HG03354 (cell line): ENCODE data around the gene STAP2.

ENCODE experiments used
- ATAC-seq: cut with Tn5 transposase; IDR thresholded peaks from one replicate; pipeline ENCODE4 v1.9.1; 2021; ENCODE audit warnings: mild to moderate bottlenecking; ENCODE audit not compliant: unreplicated experiment, poor library complexity, severe bottlenecking

The STAP2 gene, protein sequence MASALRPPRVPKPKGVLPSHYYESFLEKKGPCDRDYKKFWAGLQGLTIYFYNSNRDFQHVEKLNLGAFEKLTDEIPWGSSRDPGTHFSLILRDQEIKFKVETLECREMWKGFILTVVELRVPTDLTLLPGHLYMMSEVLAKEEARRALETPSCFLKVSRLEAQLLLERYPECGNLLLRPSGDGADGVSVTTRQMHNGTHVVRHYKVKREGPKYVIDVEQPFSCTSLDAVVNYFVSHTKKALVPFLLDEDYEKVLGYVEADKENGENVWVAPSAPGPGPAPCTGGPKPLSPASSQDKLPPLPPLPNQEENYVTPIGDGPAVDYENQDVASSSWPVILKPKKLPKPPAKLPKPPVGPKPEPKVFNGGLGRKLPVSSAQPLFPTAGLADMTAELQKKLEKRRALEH

GRCh38 chr19:4338441-4339355 is at the start of gene STAP2:
TSS of gene STAP2 (minus strand) at chr19:4338827. CDS start at chr19:4338753, 74 bp downstream.
- no peak for ATAC-seq

DNA sequence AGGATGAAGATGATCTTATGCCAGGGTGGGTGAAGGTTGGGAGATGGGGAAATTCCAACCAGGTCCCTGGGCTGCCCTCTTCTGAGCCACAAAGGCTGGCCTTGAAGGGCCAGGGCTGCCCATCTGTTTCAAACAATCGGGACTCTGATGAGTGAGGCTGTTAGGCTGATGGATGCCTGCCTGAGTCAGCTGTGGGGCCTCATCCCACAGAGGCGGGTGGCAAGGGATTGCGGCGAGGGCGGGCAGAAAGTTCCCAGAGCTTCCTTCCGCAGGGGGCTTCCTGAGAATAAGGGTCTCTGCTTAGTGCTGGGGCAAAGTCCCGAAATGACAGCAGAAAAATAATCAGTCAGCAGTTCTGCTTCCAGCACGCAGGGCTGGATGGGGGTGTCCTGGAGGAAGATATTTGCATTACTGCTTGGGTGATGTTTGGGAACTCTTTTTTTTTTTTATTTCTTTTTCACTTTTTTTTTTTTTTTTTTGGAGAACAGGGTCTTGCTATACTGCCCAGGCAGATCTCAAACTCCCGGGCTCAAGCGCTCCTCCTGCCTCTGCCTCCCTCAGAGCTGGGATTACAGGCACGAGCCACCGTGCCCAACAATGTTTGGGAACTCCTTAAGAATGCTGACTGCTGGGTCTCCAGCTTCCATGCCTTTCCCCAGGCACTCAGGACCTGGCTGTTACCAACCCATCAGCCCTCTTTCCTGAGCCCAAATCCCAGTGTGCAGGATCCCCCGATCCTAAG is 47.6 kb upstream of the STAP2 start:
- ATAC-seq = no peak

GRCh38 chr19:4385291-4386040 is 46.8 kb upstream of the STAP2 start:
- ATAC-seq = no peak

DNA sequence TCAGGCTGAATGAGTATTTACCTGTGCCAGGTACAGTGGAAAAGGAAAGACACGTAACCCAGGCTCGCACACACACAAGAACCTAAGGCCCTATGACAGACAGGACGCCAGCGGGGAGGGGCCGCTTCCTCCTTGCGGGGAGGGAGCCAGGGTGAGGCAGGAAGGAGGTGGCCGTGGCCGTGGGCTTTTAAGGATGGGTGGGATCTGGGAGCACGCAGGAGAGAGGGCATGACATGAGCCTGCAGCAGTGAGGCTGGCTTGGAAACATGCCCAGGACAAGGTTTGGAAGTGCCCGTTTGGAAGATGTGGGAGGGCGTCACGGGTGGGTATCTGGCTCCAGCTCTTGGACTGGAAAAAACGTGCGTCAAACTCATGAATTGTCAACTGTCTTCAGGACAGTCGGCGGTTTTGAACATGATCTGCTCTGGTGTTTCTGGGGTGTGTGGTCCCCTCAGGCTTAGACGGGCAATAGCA is 41.7 kb upstream of the STAP2 start:
- no peak for ATAC-seq

DNA sequence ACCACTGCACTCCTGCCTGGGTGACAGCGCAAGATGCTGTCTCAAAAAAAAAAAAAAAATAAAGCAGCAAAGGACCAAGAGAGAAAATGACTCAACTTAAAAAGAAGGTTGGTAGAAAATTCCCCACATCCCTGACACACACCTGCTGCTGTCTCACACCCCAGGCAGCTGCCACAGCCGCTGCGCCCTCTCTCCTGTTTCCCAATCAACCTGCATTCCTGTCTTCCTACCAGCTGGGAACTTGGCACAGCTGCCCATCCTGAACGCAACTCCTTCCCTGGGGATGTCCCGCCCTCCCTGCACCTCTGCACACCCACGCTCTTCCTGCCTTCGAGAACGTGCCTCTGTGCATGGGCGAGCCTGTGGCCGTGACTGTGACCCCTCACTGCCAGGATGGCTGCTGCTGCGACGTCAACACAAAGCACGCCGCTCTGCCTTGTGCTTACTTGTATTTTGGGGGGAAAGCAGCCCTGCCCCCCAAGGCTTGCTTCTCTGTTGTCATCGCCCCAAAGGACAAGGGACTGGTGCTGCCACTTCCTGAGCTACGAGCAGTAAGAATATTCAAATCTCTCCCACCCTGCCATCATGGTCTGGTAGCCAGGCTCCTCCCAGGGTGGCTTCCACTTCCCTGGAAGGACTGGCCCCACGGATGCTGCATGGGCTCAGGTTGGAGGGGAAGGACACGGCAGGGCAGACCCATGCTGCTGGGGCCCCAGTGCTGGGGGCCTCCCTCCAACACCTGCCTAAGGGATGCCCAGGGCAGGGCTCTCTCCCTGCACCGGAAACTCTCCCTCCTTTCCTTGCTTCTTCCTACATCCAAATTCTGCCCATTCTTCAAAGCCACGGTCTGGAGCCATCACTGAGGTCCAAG is 41.0 kb upstream of the STAP2 start:
- no peak for ATAC-seq

DNA sequence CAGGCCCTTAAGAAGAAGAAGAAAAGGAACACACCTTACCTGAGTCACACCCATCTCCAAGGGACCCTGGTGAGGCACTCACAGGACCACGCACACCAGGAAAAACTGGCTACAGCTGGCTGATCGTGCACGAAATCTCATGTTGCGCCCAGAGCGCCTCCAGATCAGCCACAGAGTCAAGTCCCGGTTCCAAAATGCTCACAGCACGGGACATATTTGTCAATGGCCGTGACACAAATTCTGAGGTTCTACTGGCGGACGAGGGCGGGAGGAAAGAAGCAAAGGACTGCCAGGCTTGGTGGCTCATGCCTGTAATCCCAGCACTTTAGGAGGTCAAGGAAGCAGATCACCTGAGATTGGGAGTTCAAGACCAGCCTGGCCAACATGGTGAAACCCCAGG is 40.3 kb upstream of the STAP2 start:
- no peak for ATAC-seq

GRCh38 chr19:4376991-4377781 is 38.6 kb upstream of the STAP2 start:
- ATAC-seq = no peak

GRCh38 chr19:4376671-4376990 is 38.0 kb upstream of the STAP2 start:
- no peak for ATAC-seq

DNA sequence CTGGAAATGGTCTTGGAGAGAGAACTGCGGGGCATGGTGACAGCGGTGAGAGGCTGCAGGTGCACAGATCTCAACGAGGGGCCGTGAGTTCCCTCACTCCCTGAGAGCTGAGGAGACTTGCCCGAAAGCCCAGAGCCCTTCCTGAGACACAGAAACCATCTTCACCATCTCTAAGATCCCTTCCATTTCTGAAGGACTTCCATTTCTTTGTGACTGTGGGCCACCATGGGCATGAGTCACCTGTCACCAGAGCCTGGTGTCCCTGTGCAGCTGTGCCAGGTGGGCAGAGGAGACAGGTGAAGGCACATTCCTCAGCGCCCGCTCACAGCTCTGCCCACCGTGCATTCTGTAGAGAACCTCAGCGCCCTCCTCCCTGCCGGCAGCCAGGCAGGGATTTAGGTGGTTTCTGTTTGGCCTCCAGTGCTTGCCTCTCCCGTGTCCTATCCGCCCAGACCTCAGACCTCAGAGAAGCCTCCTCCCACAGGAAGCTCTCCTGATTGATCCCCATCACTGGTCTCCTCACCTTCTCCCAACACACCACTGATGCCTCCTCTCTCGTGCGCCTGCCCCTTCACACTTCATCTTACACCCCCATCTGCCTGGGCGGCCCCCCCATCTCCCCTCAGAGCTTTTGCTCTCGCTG is 37.5 kb upstream of the STAP2 start:
- ATAC-seq = no peak

- peak; percentile 44 for ATAC-seq
Observed at GRCh38 chr19:4375164-4376027, 36.8 kb upstream of the STAP2 start.

DNA sequence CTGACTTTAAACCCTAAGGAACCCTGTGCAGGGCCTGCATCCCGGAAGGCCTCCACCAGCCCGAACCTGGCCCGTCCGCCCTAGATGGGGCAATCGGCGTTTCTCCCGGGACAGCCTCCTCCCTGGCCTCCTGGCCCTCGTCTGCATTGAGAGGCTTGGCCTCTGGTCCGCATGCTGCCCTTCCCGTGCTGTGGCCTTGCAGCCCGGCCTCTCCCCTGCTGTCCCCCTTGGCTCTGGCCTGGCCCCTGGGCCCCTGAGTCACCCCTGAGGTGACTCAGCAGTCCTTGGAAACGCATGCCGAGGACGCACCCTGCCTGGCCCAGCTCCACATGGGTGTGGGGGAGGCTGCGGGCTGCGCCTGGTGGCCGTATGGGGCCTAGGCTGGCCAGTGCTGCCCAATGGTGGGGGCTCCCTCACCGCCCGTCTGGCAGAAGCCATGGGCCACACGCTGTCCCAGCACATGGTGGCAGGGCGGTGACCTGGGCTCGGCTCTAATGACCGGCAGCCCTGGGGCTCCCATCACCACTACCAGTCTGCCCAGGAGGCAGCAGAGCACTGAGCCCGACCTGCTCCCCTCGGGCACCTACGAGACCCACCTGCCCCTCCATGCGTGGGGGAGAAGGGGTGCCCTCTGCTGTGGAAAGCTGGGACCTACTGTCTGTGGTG is 36.0 kb upstream of the STAP2 start:
- no peak for ATAC-seq

DNA sequence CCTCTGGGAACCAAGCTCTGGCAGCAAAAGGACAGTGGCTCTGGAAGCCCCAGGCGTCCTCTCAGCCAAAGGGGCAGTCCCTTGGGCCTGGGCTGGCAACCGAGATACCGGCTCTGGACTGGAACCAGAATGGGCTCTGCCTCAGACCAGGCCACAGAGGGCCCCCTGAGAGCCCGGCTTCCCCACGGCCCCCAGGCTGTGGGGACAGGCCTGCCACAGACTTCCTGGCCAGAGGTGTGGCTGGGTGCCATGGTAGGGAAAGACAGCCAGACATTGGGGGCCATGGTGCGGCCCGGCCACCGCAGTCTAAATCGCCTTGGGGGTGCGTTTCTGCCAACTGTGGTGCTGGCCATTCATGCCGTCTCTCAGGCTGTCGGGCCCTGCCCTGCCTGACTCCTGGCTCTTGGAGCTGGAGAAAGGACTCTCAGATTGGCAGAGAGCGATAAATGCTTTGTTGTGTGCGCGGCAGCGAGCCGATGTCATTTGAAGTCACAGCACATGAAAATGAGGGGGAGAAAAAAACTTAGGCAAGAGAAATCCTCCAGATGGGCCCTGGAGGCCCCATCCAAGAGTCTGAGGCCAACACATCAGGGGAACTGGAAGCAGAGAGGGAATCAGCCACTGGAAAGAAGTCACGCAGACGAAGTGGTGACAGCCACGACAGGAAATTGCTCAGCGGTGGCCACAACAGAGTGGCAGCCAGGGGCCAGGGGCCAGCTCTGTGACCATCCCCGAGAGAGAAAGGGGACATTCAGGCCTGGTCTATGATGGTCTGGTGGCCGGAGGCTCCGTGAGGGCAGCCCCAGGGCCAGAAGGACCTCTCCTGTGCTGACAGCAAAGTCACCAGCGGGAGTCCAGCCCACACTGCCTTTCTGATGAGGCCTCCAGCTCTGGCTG is 35.2 kb upstream of the STAP2 start:
- no peak for ATAC-seq

DNA sequence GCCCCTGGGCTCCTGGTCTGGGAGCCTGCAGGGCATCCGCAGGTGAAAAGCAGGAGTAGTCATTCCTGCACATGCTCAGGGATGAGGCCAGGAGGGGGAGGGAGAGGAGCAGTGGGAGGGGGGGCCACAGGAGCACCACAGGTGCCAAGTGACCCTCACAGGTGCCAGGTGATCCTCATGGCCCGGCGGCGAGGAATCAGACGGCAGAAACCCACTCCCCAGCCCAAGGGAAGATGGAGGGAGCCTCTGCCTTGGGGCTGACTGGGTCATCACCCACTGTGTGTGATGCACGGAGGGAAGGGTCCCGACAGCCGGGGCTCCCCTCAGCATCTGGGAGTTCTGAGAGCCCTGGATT is 34.4 kb upstream of the STAP2 start:
- no peak for ATAC-seq

DNA sequence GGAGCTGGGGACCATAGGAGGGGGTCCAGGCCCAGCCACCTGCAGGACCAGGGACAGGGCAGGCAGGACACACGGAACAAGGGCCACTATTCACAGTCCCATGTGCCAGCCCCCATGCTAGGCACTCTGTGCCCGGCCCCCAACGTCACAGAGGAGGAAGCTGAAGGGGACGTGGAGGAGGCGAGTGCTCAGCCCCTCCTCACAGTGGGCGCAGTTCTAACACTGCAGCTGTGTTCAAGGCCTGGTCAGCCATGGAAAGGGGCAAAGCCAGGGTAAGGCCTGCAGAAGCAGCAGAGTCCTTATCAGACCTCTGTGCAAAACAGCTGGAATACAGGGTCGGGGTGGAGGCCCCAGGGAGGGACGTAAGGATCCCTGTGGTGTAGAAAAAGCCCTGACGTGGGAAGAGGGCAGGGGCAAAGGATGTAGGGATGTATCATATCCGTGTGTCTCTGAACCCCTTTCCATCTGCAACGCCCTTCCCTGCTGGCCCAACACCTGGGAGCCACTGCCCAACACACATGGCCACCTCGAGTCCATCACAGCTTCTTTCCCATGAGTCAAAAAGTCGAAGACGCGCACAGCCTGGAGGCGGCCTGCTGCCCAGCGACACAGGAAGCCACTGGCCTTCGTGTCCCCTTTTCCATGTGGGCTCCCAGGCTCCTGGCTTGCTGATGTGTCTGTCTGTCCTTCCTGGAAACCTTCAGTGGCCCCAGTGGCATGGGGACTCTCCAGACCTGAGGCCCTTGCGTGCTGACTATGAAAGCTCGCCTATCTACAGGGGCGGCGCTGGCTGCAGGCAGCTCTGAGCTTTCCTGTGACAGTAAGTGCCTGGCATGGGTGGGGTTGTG is 33.8 kb upstream of the STAP2 start:
- no peak for ATAC-seq
